Stimulated activated CD4-positive, alpha-beta T cell treated with anti-CD3 and anti-CD28 coated beads, Interleukin-15, amount 100 ng/mL, for 24 hours (primary cell): ENCODE data around the gene LYPD6B.

Experiments
- DNase-seq: peaks from one replicate; pipeline ENCODE4 v3.0.0-alpha.2; 2020

Gene LYPD6B

GRCh38 chr2:149044500-149044899 lies 6.0 kb downstream of the LYPD6B start:
- no peak for DNase-seq

DNA sequence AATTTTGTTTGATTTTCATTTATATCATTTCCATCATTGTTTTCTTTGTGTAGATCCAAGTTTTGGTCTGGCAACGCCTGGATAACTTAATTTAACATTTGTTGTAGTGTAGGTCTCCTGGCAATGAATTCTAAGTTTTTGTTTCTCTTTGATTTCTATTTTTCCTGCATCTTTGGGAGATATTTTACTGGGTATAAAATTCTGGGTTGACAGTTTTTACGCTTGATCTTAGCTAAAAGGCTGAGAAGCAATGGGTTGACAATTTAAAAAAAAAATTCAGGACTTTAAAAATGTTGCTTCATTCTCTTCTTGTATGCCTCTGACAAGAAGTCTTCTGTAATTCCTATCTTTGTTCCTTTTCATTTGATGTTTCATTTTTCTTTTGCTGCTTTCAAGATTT lies 8.6 kb downstream of the LYPD6B start:
- DNase-seq = no peak

DNA sequence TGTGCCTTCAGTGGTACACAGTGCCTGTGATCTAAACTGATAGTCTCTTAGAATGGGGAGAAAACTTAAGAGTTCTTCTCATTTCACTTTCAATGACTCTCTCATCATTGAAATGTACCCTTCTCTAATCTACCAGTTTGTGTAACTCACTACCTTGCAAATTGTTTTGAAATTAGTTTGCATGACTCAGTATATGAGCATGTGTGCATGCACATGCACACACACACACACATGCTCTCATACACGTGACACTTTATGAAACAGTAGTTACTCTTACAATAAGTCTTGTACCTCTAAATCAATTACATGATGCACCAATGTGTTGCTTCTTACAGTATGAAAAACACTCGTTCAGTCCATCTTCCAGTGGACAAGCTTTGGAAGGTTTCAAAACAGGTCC lies 10.6 kb downstream of the LYPD6B start:
- no peak for DNase-seq

DNA sequence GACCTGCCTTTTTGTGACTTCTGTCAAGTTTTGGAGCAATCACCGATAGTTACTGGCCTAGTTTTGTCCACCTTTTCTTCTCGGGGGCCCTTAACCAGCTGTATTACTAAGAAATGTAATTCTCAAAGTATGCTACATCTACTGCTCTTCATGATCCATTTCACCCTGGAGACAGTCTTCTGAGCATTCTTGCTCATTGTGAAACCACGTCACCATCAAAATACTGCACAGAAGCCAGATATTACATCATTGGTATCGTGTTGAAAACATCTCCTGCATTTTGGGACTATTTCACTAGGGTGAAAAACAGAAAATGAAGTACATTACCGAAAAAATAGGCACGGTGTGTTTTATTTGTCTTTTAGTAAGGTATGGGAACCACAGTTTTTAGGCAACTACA lies 11.7 kb downstream of the LYPD6B start:
- no peak for DNase-seq

GRCh38 chr2:149055751-149056150 lies 17.3 kb downstream of the LYPD6B start:
- DNase-seq = no peak

DNA sequence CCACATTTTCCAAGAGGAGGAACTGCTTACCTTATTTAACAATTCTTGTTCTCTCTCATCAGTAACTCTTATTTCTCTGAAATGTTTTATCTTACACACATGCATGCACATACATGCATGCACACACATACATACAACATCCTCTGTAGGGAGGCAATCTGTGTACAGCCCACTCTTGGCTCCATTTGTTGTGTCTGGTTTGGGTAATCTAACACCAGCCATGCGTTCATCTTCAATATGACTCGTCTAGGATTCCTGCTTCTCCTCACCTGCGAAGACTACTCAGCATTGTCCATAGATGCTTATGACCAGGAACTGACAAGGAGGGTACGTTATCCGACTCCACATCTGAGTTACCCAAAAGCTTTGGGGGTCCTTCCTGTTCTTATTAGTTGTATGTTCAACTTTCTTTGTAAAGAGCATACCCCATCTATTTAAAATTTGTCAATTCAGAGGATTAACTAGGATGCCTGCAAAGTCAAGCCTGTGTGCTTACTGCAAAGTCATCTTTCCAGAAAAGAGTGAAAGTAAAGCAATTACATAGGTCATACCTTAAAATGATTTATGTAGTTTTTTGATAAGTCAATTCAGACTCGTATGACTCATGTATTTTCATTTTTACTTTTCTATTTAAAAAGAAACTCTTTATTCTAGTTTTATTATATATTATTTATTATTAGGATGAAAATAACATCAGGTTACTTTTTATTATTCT lies 18.2 kb downstream of the LYPD6B start:
- DNase-seq = no peak

DNA sequence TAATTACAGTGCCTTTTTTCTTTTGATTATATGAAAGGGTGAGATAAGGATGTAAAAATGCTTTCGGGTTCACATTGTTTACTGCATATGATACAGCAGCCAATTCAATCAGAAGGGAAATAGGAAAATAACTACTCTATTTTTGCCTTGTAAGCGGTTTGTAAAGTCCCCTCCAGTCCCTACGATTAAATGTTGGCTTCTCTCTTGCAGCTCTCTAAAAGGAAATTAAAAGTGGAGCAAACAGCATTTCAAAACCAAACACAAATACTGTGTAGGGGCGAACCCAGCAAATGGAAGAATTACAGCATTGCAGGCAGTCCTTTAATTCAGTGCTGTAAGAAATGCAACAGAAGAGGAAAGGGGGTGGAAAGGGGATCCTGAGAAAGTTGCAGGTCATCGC lies 18.9 kb downstream of the LYPD6B start:
- DNase-seq = no peak

DNA sequence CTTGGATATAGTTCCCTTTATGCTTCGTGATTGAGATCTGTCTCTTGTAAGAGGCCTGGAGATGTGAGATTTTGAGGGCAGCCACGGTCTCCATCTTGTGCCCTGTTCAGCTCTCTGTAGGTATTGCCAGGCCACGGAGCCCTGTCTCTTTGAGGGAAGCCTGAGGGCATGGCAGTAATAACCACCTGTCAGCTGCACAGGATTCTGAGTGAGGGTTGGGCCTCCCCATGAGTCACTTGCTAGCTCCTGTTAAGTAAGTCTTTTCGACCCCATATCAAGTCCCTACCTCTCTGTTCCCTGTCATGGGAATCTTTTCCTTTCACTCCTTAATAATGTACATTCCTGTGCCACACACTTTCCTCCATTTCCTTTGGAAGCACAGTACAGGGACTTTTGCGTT lies 20.4 kb downstream of the LYPD6B start:
- no peak for DNase-seq

- DNase-seq = no peak
Observed at GRCh38 chr2:149059822-149060221, 21.3 kb downstream of the LYPD6B start.

- DNase-seq = no peak
Observed at GRCh38 chr2:149061133-149061745, 22.7 kb downstream of the LYPD6B start.

- no peak for DNase-seq
Observed at GRCh38 chr2:149062531-149062930, 24.0 kb downstream of the LYPD6B start.

DNA sequence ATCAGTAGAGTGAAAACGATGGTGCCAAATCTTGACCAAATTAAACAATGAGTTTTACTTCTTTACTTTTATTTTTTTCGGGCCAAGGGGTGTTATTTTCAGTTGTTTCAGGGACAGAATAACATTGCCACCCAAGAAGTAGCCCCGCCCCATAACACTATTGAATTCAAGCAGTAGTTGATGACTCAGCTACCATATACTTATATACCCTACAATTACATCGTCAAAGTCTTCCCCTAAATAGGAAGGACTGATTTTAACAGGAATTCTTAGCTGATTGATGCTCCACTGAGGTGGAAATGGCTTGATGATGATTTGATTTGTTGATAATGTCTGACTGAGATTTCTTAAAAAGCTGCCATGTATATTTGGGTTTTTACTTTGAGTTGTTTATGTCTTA lies 24.7 kb downstream of the LYPD6B start:
- no peak for DNase-seq

- DNase-seq = no peak
Observed at GRCh38 chr2:149064365-149064841, 25.9 kb downstream of the LYPD6B start.

GRCh38 chr2:149064856-149065630 lies 26.5 kb downstream of the LYPD6B start:
- no peak for DNase-seq

DNA sequence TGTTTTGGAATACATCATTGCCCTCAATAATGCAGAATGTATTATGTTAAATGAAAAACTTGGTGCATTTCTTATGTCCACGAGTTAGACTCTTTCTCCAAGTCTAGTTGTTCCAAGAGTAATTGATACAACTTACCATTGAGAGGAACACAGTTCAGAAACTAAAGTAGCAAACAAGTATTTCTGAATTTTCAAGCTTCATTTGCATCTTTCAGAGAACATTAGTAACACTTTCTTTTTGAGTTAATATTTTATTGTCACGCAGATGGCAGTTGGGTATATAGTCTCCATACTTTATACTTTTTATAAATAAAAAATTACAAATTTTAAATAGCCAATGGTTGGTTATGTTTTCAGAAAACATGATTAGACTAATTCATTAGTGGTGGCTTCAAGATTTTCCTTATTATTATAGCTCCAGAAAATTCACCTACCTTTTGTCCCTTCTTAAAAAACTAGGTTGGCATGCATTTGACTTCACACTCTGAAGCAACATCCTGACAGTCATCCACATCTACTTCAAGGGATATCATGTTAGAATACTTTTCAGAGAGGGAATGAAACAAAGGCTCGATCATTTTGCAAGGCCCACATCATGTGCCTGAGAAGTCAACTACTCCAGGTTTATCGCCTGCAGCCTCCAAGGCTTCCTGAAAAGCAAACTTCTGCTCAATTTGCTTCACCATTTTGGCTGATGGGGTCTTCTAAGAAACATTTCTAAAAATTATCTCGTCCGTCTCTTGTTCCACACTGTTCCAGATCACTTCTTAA lies 29.9 kb downstream of the LYPD6B start:
- DNase-seq = no peak

DNA sequence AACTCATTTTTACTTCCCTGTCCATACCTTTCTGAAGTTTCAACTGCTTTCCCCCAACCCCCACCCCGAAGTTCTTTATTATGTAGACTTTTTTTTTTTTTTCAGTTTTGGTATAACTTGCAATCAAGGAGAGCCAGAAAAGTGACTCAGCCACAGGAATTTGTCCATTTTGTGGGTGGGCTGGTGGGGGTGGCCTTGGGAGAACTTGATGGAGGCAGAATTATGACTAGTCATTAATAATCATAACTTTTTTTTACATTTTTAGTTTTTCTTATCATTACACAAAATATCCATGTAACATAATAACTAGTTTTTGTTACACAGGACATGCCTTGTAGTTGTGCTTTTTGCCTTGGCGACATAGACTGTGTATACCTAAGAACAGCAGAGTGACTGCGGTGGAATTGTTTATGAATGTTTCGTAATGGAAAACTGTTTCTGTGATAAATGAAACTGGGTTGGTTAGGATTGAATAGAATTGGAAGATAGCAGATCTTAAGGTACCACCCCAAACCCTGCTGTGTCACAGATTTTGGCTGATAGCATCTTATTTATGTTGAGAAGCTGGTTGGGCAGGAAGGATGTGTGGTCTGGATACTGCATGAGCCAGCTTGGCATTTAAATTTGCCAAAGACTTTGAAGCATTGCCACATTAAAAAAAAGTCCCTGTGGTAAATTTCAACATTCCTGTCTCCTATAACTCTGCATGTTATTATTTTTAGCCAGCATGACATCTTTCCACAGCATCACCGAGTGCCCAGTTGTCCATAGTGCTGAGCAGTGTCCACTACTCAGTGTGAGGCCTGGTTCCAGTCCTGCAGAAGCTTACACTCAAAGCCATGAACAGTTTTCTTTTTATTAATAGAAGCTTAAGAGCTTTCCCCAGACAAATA lies 30.7 kb downstream of the LYPD6B start:
- DNase-seq = peak; percentile 19

- no peak for DNase-seq
Observed at GRCh38 chr2:149070681-149071320, 32.3 kb downstream of the LYPD6B start.

GRCh38 chr2:149075105-149075504 lies 36.6 kb downstream of the LYPD6B start:
- no peak for DNase-seq

DNA sequence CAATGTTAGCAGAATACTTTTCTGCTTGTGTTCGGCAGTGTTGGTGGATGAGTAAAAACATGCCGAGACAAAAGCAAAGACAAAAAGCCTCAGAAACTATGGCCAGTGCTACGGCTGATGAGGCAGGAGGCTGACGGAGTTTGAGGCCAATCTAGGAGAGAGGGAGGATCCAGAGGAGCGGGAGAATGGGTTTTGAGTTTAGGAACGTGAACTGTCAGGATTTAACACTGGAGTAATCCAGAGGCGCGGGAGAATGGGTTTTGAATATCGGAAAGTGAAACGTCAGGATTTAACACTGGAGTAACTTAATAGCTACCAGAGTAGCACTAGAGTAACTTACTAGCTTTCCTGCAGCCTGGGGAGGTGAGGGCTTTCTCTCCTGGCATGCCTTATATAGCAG lies 37.4 kb downstream of the LYPD6B start:
- no peak for DNase-seq

DNA sequence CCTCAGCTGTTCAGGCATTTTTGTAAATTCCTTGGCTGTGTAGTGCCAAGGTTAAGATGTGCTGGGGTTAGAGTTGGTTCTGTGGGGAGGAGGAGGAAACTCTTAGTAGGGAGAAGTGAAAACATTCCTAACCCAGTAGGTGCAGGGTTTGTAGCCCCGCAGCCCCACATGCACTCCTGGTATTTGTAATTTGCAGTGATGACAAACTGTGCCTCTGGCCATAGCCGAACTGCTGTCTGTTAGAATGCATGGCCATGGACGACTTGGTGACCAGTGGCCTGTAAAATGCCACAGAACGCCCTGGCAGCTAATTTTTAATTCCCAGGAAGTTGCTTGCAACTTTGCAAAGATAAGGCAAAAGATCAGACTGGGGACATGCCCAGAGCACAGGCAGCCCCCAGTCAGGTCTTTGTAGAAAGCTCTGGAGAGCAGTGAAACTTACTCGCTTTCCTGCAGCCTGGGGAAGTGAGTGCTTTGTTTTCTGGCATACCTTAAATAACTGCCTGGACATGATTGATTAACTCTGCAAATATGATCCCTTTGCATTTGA lies 38.4 kb downstream of the LYPD6B start:
- DNase-seq = no peak

- DNase-seq = no peak
Observed at GRCh38 chr2:149077861-149078260, 39.4 kb downstream of the LYPD6B start.
